GM19099 (cell line): ENCODE results near the gene TNFSF11.
A peak's percentile ranks its signal among the peaks of the same experiment; 100 is the strongest.

Experiments
- POLR2A ChIP-seq: IDR thresholded peaks from 3 replicates; pipeline ENCODE4 v1.6.1; 2011; ENCODE audit warnings: low read depth; ENCODE audit not compliant: insufficient read length; ENCODE audit errors: extremely low read depth

Gene TNFSF11

GRCh38 chr13:42548731-42549551, 25.0 kb upstream of the TNFSF11 start:
- TF ChIP-seq POLR2A = no peak

DNA sequence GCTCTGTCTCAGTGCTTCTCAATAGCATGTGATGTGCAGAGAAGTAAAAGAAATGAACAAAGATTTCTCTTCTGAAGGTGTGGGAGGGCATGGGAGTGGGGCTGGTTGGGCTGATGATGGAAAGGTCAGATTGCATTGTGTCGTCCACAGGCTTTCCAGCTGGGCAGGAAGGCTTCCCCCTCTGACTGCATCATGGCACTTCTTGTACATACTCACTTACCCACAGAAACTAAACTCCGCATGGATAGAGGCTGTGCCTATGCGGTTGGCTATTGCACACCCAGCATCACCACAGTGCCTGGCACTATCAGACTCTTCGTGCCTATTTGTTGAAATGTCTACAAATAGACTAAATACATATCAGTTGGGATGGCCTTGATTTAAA, 24.4 kb upstream of the TNFSF11 start:
- TF ChIP-seq POLR2A = no peak

- TF ChIP-seq POLR2A = no peak
Measured at GRCh38 chr13:42551611-42552010, 22.3 kb upstream of the TNFSF11 start.

- TF ChIP-seq POLR2A = no peak
Measured at GRCh38 chr13:42553098-42554046, 20.6 kb upstream of the TNFSF11 start.

- no peak for TF ChIP-seq POLR2A
Measured at GRCh38 chr13:42559057-42559456, 14.9 kb upstream of the TNFSF11 start.

DNA sequence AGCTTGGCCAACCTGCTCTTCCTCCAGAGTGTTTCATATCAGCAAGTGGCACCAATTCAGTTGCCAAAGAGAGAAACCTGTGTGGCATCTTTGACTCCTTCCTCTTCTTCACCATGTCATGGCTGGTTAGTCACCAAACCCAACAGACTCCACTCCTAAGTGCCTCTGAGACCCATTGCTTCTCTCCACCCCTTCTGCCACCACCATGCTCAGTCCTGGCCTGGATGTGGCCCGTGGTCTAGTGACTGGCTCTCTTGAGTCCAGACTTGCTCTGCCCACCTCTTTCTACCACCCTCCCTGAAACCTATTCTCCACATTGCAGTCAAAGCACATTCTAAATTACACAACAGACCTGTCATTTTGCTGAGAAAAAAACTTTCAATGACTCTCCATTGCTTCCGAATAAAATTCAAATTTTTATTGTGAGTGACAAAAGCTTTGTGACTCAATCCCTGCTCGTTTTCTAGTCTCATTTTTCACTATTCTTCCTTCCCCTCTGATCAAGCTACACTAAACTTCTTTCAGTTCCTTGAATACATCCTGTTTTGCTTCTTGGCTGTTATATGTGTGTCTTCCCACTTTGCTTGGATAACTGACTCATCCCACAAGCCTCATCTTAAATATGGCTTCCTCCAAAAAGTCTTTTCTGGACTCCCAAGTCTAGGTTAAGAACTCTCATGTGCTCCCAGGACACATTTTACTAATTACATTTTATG, 12.0 kb upstream of the TNFSF11 start:
- no peak for TF ChIP-seq POLR2A

GRCh38 chr13:42567906-42568305, 6.0 kb upstream of the TNFSF11 start:
- TF ChIP-seq POLR2A = no peak

- TF ChIP-seq POLR2A = no peak
Measured at GRCh38 chr13:42569576-42570344, 4.2 kb upstream of the TNFSF11 start.

DNA sequence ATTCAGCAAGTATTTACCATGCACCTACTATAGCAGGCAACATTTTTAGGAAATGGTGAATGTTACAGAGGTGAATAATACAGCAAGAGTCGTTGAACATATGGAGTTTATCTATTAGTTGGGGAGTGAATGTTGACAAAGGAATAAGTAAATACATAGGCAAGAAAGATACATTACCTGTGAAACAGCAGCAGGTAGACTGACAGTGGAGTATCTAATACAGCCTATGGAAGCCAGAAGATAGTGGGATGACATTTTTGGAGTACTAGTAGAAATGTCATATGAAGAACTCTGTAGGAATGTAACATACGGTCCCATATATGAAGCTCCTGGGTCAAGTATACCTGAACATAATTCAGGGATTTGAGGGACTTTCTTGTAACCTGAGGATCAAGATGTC, 2.1 kb upstream of the TNFSF11 start:
- no peak for TF ChIP-seq POLR2A

- peak; percentile 31 for TF ChIP-seq POLR2A
Measured at GRCh38 chr13:42574435-42575311, 721 bp downstream of the TNFSF11 start.

DNA sequence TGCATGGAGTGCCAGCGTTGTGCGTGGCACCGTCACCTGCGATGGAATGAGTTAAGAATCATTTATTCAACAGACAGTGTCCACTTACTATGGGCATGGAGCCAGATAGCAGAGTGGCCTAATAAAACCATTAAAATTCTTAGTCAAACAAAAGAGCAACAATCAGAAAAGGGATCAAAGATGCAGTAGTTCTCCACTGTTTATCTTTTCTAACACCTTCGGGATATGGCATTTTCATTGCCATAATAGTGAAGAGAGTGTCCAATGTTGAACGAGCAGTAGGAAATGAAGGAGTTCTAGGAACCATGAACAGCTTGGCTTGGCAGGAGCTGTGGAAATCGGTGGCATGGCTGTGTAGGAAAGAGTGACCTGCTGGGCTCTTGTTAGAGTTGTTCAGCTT, 2.0 kb downstream of the TNFSF11 start:
- TF ChIP-seq POLR2A = no peak

- no peak for TF ChIP-seq POLR2A
Measured at GRCh38 chr13:42577538-42577937, 3.6 kb downstream of the TNFSF11 start.

GRCh38 chr13:42580644-42581043, 6.7 kb downstream of the TNFSF11 start:
- TF ChIP-seq POLR2A = no peak
